Adipocyte (in vitro differentiated cells): Measurements from ENCODE around the gene PARD3.
A peak's percentile ranks its signal among the peaks of the same experiment; 100 is the strongest.
"Not testable (repeated sequence)": the region's sequence is repeated elsewhere in the genome, so short reads cannot be mapped to it uniquely, and the experiment has no call there.

Experiments
- DNase-seq: peaks from one replicate; pipeline ENCODE4 v3.0.0-alpha.2; 2015; ENCODE audit warnings: low read depth
- H3K27me3 ChIP-seq: replicated peaks from 2 replicates; pipeline ENCODE4 v1.7.0; 2013; ENCODE audit warnings: mild to moderate bottlenecking, low read length, moderate library complexity; ENCODE audit not compliant: control insufficient read depth, insufficient read depth
- H3K36me3 ChIP-seq: 2 replicates; pipeline ENCODE4 v1.7.0; 2013; ENCODE audit warnings: low read length, mild to moderate bottlenecking, moderate library complexity; ENCODE audit not compliant: control insufficient read depth, insufficient read depth, severe bottlenecking
- H3K4me1 ChIP-seq: 2 replicates; pipeline ENCODE4 v1.7.0; 2013; ENCODE audit warnings: mild to moderate bottlenecking, low read length, moderate library complexity; ENCODE audit not compliant: control insufficient read depth, insufficient read depth
- H3K4me3 ChIP-seq: 2 replicates; pipeline ENCODE4 v1.7.0; 2013; ENCODE audit warnings: mild to moderate bottlenecking, low read length, moderate library complexity
- H3K9ac ChIP-seq: 2 replicates; pipeline ENCODE4 v1.7.0; 2013; ENCODE audit warnings: mild to moderate bottlenecking, low read length, moderate library complexity
- H3K9me3 ChIP-seq: 2 replicates; pipeline ENCODE4 v1.7.0; 2013; ENCODE audit warnings: mild to moderate bottlenecking, low read length, moderate library complexity; ENCODE audit not compliant: control insufficient read depth

Gene PARD3

DNA sequence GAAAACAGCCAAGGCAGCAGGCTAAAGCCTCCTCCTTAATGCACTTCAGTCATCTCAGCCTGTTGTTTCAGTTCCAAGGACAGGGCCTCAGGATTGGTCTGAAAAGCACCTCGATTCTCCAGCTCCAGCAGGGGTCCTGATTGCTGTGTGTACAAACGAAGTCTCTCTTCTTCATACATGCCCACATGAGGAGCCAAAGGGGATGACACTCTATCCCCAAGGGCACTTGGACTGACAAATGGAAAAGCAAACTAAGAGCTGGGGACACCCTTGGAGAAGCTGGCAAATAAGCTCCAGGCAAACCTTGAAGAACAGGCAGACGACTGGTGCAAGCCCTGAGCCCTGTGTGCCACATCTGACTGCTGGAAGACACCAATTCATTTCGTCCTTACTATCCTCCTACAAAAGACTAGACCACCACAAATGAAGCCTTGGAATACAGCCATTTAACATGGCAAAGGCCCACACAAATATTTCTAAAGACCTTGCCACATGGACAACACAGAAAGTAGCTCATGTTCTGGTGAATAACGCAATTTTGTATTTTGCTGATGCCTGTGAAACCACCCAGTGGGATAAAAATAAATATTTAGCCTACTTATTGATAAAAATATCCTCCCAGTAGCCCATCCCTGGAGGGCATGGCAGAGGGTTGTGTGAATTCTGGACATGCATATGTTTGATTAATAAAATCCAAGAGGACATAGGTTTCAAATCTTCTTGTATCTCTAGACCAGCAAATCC, 61.9 kb downstream of the PARD3 start:
- no peaks in the 10 kb centered on the region for H3K36me3 ChIP-seq
- no peak overlapping the region for H3K9ac ChIP-seq
- H3K27me3 ChIP-seq: no peaks in the 10 kb centered on the region
- DNase-seq: no peak
- H3K4me3 ChIP-seq: no peak overlapping the region
- H3K9me3 ChIP-seq: no peaks in the 10 kb centered on the region
- peaks cover 14% of the 10 kb centered on the region for H3K4me1 ChIP-seq

GRCh38 chr10:34751272-34751671, 63.8 kb downstream of the PARD3 start:
- H3K9me3 ChIP-seq: no peaks in the 10 kb centered on the region
- no peak overlapping the region for H3K9ac ChIP-seq
- H3K36me3 ChIP-seq: no peaks in the 10 kb centered on the region
- no peak for DNase-seq
- H3K4me1 ChIP-seq: peaks cover 10% of the 10 kb centered on the region
- no peak overlapping the region for H3K4me3 ChIP-seq
- no peaks in the 10 kb centered on the region for H3K27me3 ChIP-seq

- H3K9ac ChIP-seq, H3K4me1 ChIP-seq, H3K27me3 ChIP-seq, H3K4me3 ChIP-seq, H3K36me3 ChIP-seq, H3K9me3 ChIP-seq, DNase-seq: not testable (repeated sequence)
These were observed 64.3 kb downstream of the PARD3 start for GRCh38 chr10:34750795-34751194.

GRCh38 chr10:34748767-34749166, 66.3 kb downstream of the PARD3 start:
- Histone ChIP-seq H3K27me3 (no peaks in the 10 kb centered on the region), H3K9ac (no peak overlapping the region), H3K9me3 (no peaks in the 10 kb centered on the region), H3K4me1 (peaks cover 13% of the 10 kb centered on the region), H3K4me3 (no peak overlapping the region), H3K36me3 (no peaks in the 10 kb centered on the region)
- no peak for DNase-seq

DNA sequence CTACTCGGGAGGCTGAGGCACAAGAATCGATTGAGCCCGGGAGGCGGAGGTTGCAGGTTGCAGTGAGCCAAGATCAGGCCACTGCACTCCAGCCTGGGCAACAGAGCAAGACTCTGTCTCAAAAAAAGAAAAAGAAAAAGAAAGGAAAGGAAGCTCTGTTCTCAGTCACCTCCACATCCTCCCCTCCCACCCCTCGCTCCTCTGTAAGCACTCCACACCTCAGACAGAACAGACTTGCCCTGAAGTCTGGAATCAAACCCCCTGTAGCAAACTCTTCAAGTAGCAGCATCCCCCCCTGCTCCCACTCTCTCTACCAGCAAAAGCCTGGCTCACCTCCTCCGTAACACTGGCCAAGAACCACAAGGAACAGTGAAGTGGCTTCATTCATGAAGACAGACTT, 66.7 kb downstream of the PARD3 start:
- no peaks in the 10 kb centered on the region for H3K9me3 ChIP-seq
- H3K4me1 ChIP-seq: peaks cover 14% of the 10 kb centered on the region
- DNase-seq: no peak
- no peak overlapping the region for H3K4me3 ChIP-seq
- H3K27me3 ChIP-seq: no peaks in the 10 kb centered on the region
- no peaks in the 10 kb centered on the region for H3K36me3 ChIP-seq
- H3K9ac ChIP-seq: no peak overlapping the region

DNA sequence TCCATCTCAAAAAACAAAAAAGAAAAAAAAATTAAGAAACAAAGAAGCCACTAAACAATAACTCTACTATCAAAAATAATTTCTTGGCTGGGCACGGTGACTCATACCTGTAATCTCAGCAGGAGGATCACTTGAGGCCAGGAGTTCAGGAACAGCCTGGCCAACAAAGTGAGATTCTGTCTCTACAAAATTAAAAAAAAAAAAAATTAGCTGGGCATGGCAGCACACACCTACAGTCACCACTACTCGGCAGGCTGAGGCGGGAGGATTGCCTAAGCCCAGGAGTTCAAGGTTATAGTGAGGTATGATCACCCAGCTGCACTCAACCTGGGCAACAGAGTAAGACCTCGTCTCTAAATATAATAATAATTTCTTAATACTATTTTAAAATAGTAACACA, 69.0 kb downstream of the PARD3 start:
- Histone ChIP-seq H3K4me3 (no peak overlapping the region), H3K27me3 (no peaks in the 10 kb centered on the region), H3K4me1 (peaks cover 8% of the 10 kb centered on the region), H3K9me3 (no peaks in the 10 kb centered on the region), H3K36me3 (no peaks in the 10 kb centered on the region), H3K9ac (no peak overlapping the region)
- DNase-seq: no peak

DNA sequence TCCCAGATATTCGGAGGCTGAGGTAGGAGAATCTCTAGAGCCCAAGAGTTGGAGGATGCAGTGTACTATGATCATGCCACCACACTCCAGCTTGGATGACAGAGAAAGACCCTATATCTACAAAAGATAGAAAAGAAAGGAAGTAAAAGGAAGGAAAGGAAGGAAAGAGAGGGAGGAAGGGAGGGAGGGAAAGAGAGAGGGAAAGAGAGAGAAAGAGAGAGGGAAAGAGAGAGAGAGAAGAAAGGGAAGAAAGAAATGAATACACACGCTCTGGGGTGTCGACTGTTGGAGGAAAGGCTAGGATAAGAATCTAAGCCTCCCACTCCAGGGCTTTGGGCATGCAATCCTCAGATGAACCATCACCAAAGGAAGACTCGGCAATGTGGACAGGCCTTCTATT, 69.9 kb downstream of the PARD3 start:
- H3K4me1 ChIP-seq: peaks cover 9% of the 10 kb centered on the region
- no peak for DNase-seq
- H3K27me3 ChIP-seq: no peaks in the 10 kb centered on the region
- no peaks in the 10 kb centered on the region for H3K36me3 ChIP-seq
- no peak overlapping the region for H3K9ac ChIP-seq
- H3K4me3 ChIP-seq: no peak overlapping the region
- H3K9me3 ChIP-seq: no peaks in the 10 kb centered on the region

DNA sequence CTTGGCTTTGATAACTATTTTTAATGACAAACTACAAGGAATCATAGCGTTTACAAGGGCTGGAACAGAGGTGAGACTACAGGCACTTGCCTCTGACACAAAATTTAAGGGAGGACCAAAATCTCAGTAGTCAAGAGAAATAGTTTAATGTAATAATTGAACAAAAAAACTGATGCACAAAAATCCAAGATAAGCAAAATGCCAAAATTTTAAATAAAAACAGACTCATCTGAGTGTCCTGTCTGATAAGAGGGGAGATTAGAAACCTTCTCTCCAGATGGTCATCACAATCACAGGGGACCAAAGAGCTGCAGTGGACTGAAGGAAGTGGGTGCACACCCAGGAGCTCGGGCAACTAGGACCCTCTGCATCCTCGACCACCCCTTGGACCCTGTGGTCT, 70.5 kb downstream of the PARD3 start:
- Histone ChIP-seq H3K4me3 (no peak overlapping the region), H3K9me3 (no peaks in the 10 kb centered on the region), H3K36me3 (no peaks in the 10 kb centered on the region), H3K27me3 (no peaks in the 10 kb centered on the region), H3K4me1 (peaks cover 16% of the 10 kb centered on the region), H3K9ac (no peak overlapping the region)
- DNase-seq: no peak

DNA sequence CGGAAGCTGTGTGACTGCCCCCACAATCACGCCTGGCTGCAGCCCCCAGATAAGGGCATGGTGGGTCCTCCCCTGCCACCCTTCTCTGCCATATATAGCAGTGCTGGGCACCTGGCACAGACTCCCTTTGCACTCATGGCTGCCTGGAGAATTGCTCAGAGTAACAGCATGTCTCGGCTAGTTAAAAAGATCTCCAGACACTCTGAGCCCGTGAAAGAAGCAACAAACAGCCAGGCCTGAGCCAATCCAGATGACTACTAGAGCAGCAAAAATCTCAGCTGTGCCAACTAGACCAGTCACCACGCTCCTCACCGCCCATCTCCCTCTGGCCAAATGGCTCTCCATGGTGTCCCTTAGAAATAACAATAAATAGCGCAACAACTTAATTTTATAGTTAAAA, 71.3 kb downstream of the PARD3 start:
- Histone ChIP-seq H3K4me1 (peaks cover 22% of the 10 kb centered on the region), H3K9me3 (no peaks in the 10 kb centered on the region), H3K9ac (no peak overlapping the region), H3K4me3 (no peak overlapping the region), H3K27me3 (no peaks in the 10 kb centered on the region), H3K36me3 (no peaks in the 10 kb centered on the region)
- DNase-seq: no peak

DNA sequence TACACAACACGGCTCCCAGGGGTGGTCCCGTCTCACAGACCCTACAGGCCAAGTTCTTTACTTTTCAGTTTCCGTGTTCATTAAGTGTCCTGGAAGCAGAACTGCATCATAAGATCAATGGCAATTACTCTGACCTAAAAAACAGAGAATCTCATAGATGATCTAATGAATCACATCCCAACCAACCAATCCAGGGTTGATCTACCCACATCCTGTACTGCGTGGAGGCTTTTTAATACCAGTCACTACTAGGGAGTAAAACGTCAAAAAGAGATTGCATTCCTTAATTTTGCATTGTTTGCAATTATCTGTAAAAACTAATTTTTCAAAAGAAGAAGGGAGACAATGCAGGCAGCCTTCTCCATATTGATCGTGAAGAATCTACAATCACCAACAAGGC, 72.6 kb downstream of the PARD3 start:
- no peak for DNase-seq
- no peaks in the 10 kb centered on the region for H3K27me3 ChIP-seq
- no peak overlapping the region for H3K9ac ChIP-seq
- no peak overlapping the region for H3K4me3 ChIP-seq
- H3K36me3 ChIP-seq: no peaks in the 10 kb centered on the region
- no peaks in the 10 kb centered on the region for H3K9me3 ChIP-seq
- H3K4me1 ChIP-seq: peaks cover 22% of the 10 kb centered on the region

GRCh38 chr10:34741087-34741486, 74.0 kb downstream of the PARD3 start:
- not testable (repeated sequence) for DNase-seq, H3K27me3 ChIP-seq, H3K36me3 ChIP-seq, H3K9me3 ChIP-seq, H3K4me3 ChIP-seq, H3K9ac ChIP-seq
- peaks cover 22% of the 10 kb centered on the region for H3K4me1 ChIP-seq

DNA sequence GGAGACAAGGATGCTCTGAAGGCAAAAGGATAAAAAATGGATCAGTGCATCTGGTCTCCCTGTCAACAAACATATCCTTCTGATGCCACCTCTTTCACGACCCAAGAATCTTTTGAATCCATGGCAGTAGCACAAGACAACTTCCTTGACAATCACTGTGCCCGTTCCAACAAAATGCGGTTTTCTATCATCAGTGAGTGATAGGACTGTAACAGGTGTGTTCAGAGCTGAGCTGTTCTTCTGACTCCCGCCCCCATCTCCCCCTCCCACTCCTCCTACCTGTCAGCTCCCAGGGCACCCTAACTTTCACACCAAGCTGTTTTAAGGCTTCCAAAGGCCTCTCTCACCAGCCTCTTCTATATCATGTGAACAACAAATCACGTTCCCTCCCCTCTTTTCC, 74.8 kb downstream of the PARD3 start:
- H3K4me3 ChIP-seq: peak overlapping the region; percentile 76
- no peaks in the 10 kb centered on the region for H3K27me3 ChIP-seq
- H3K9me3 ChIP-seq: no peaks in the 10 kb centered on the region
- H3K4me1 ChIP-seq: peaks cover 22% of the 10 kb centered on the region
- no peaks in the 10 kb centered on the region for H3K36me3 ChIP-seq
- no peak for DNase-seq
- peak overlapping the region; percentile 61 for H3K9ac ChIP-seq
